HepG2 (cell line): Measurements from ENCODE around the gene SFT2D2. TPM values are rescaled to one million over a fixed set of nuclear protein-coding genes. Genes with fewer than 3 reads are reported as not detected.

ENCODE experiments used
- CBX2 ChIP-seq, 2 experiments: fragments of 200-600 bp in 1 of 2; sonication (generic); formaldehyde crosslinking in 1 of 2; IDR thresholded peaks; 2 replicates each; pipeline versions ENCODE4 v1.7.0 to v1.8.1; 2018 to 2022; ENCODE audit warnings: low read depth in 2 of 2, low read length in 1 of 2, mild to moderate bottlenecking in 1 of 2, missing genetic modification reagents in 1 of 2
- DNMT1 ChIP-seq: sonication (generic); formaldehyde crosslinking; IDR thresholded peaks from 2 replicates; pipeline ENCODE4 v1.5.1; 2020; ENCODE audit warnings: mild to moderate bottlenecking, missing genetic modification reagents
- FOXJ3 ChIP-seq: sonication (generic); formaldehyde crosslinking; IDR thresholded peaks from 2 replicates; pipeline ENCODE4 v1.4.0; 2020; ENCODE audit warnings: missing genetic modification reagents, mild to moderate bottlenecking, borderline replicate concordance
- HNRNPL ChIP-seq: fragments of 200-400 bp; formaldehyde crosslinking; IDR thresholded peaks from 2 replicates; pipeline ENCODE4 v1.6.1; 2017; ENCODE audit warnings: mild to moderate bottlenecking, low read depth, low read length
- KDM4B ChIP-seq: sonication (generic); formaldehyde crosslinking; IDR thresholded peaks from 2 replicates; pipeline ENCODE4 v1.4.0; 2020; ENCODE audit warnings: missing genetic modification reagents
- ONECUT2 ChIP-seq: sonication (generic); formaldehyde crosslinking; IDR thresholded peaks from 2 replicates; pipeline ENCODE4 v1.4.0; 2020; ENCODE audit warnings: missing genetic modification reagents
- PCBP2 ChIP-seq: fragments of 200-400 bp; formaldehyde crosslinking; optimal IDR thresholded peaks from 2 replicates; pipeline ENCODE3; 2018; ENCODE audit warnings: low read length, low read depth; ENCODE audit not compliant: poor library complexity, severe bottlenecking
- SRSF9 ChIP-seq: fragments of 200-400 bp; formaldehyde crosslinking; IDR thresholded peaks from 2 replicates; pipeline ENCODE4 v1.6.1; 2018; ENCODE audit warnings: borderline replicate concordance, mild to moderate bottlenecking, low read depth, low read length; ENCODE audit not compliant: insufficient read depth, poor library complexity, severe bottlenecking
- SUZ12 ChIP-seq: fragments of 150-350 bp; IDR thresholded peaks from 2 replicates; pipeline ENCODE4 v1.6.1; 2014; ENCODE audit warnings: low read depth, low read length
- ZMYM3 ChIP-seq: sonication (generic); formaldehyde crosslinking; IDR thresholded peaks from 2 replicates; pipeline ENCODE4 v1.5.1; 2020; ENCODE audit warnings: mild to moderate bottlenecking, missing genetic modification reagents
- ZNF589 ChIP-seq: sonication (generic); formaldehyde crosslinking; conservative IDR thresholded peaks from 2 replicates; pipeline ENCODE4 v1.8.0; 2022; ENCODE audit warnings: mild to moderate bottlenecking, moderate library complexity, missing genetic modification reagents
- ZNF607 ChIP-seq: sonication (generic); formaldehyde crosslinking; IDR thresholded peaks from 2 replicates; pipeline ENCODE4 v1.5.1; 2020; ENCODE audit warnings: missing genetic modification reagents, mild to moderate bottlenecking, borderline replicate concordance
- polyA plus RNA-seq, 8 experiments: library from polyadenylated mRNA; depleted of rRNA in 3 of 8; stranded (reverse) in 7 of 8; unstranded in 1 of 8; fragments of >200 nt; fragmentation: Illumina TruSeq in 4 of 8; extraction: Trizol in 4 of 8; gene quantifications; 2 replicates each; pipeline versions ENCODE4 v1.2.1 to v1.2.3, GENCODE V29; 2011 to 2016; ENCODE audit warnings: low read depth in 4 of 8, missing spikeins in 1 of 8, mixed read lengths in 1 of 8; ENCODE audit not compliant: insufficient read depth in 1 of 8
- total RNA-seq, 5 experiments: library from RNA; depleted of rRNA; stranded (reverse); fragments of >200 nt; fragmentation: Illumina TruSeq; extraction: Trizol; gene quantifications; 2 replicates each; pipeline ENCODE4 v1.2.3, GENCODE V29; 2016; ENCODE audit warnings: low read depth in 1 of 5
- TF ChIP-seq, protein P1 (sequence below), 2 experiments: sonication (generic) in 1 of 2; formaldehyde crosslinking in 1 of 2; IDR thresholded peaks; 2 replicates each; pipeline versions ENCODE4 v1.5.1 to v1.6.1; 2011 to 2020; ENCODE audit warnings: borderline replicate concordance in 1 of 2, low read depth in 1 of 2, low read length in 1 of 2, mild to moderate bottlenecking in 1 of 2, missing genetic modification reagents in 1 of 2, moderate library complexity in 1 of 2
- TF ChIP-seq, protein P2 (sequence below): sonication (generic); formaldehyde crosslinking; IDR thresholded peaks from 2 replicates; pipeline ENCODE4 v1.8.1; 2022; ENCODE audit warnings: mild to moderate bottlenecking, missing genetic modification reagents

SFT2D2 gene
- total and polyA plus RNA-seq, 2 of the 13 experiments (the other 11 are each of a cell fraction or from before 2014, with no cell fraction given), result 10.0 to 28.8 TPM

DNA sequence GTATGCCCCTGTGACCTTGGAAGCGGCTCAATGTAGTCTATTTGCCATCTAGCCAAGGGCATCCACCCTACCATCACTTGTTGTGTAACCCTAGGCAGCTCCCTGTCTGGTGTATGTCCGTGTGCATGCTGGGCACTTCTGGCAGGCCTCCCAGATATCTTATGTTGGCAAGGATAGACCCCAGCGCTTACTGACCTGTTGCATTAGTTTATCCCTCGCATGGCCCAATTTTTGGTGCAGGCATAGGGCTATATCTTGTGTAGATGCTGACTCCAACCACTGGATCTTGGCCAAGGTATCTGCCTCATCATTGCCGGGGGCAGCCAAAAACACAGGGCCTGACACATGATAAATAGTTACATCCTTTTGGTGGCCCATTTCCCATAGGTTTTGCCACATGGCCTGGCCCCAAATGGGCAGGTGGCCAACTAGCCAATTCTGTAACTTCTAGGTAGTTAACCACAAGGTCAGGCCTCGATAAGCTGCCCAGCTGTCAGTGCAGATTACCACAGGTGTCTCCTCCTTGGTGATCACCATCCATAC is 40.9 kb downstream of the SFT2D2 start (continued):
- TF ChIP-seq, protein P1, sequence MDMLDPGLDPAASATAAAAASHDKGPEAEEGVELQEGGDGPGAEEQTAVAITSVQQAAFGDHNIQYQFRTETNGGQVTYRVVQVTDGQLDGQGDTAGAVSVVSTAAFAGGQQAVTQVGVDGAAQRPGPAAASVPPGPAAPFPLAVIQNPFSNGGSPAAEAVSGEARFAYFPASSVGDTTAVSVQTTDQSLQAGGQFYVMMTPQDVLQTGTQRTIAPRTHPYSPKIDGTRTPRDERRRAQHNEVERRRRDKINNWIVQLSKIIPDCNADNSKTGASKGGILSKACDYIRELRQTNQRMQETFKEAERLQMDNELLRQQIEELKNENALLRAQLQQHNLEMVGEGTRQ (IDR thresholded peaks at IDR 0.05; ENCODE audit: low read depth, low read length), result no peak
- TF ChIP-seq, protein P1 (CRISPR knock-in tag; IDR thresholded peaks at IDR 0.05; ENCODE audit: borderline replicate concordance), result no peak
- no peak for TF ChIP-seq KDM4B
- TF ChIP-seq, protein P2, sequence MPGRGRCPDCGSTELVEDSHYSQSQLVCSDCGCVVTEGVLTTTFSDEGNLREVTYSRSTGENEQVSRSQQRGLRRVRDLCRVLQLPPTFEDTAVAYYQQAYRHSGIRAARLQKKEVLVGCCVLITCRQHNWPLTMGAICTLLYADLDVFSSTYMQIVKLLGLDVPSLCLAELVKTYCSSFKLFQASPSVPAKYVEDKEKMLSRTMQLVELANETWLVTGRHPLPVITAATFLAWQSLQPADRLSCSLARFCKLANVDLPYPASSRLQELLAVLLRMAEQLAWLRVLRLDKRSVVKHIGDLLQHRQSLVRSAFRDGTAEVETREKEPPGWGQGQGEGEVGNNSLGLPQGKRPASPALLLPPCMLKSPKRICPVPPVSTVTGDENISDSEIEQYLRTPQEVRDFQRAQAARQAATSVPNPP (CRISPR knock-in tag), result no peak
- TF ChIP-seq PCBP2, result no peak
- TF ChIP-seq CBX2 (IDR thresholded peaks at IDR 0.05; ENCODE audit: low read depth, low read length), result no peak
- TF ChIP-seq CBX2 (CRISPR knock-in tag; IDR thresholded peaks at IDR 0.05; ENCODE audit: low read depth), result no peak
- no peak for TF ChIP-seq ZNF589
- TF ChIP-seq HNRNPL, result no peak
- TF ChIP-seq DNMT1, result no peak
- no peak for TF ChIP-seq ZMYM3
- no peak for TF ChIP-seq SUZ12
- no peak for TF ChIP-seq FOXJ3 (CRISPR knock-in tag)
- no peak for TF ChIP-seq SRSF9
- TF ChIP-seq ZNF607 (CRISPR knock-in tag), result no peak
- TF ChIP-seq ONECUT2, result no peak
